ENCODE data around the gene TNFRSF19.

Gene TNFRSF19

GRCh38 chr13:23705583-23705982 lies 135.4 kb downstream of the TNFRSF19 start:
- H3K4me3 ChIP-seq (ENCODE audit: low read length) = no peak overlapping the region
- H3K9me3 ChIP-seq (ENCODE audit: control insufficient read depth, low read length) = no peaks in the 10 kb centered on the region
- H3K4me1 ChIP-seq (ENCODE audit: control insufficient read depth, insufficient read depth, low read length) = peaks cover 3% of the 10 kb centered on the region
- H3K36me3 ChIP-seq (ENCODE audit: control insufficient read depth, insufficient read depth, low read length) = no peaks in the 10 kb centered on the region
- no peak overlapping the region for H3K9ac ChIP-seq (ENCODE audit: low read length)
- H3K27me3 ChIP-seq (ENCODE audit: control insufficient read depth, insufficient read depth, low read length) = no peaks in the 10 kb centered on the region

DNA sequence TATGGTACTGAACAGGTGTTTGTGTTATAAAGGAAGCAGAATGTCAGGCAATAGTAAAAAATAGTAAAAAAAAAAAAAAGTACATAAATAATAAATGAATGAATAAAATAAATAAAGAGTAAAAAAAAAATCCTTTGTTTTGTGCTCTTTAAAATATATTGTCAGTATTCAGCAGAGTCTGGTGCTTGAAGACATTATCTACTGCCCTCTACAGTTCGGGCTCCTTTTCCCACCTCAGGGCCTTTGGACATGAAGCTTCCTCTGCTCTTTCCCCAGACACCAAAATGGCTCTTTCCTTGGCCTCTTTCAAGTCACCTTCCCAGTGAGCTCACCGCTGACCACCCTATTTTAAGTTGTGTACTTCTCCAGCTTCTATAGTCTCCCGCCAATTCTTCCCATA lies 137.5 kb downstream of the TNFRSF19 start:
- Histone ChIP-seq H3K9ac (ENCODE audit: low read length) (no peak overlapping the region), H3K36me3 (ENCODE audit: control insufficient read depth, insufficient read depth, low read length) (no peaks in the 10 kb centered on the region), H3K4me1 (ENCODE audit: control insufficient read depth, insufficient read depth, low read length) (no peaks in the 10 kb centered on the region), H3K4me3 (ENCODE audit: low read length) (no peak overlapping the region), H3K9me3 (ENCODE audit: control insufficient read depth, low read length) (no peaks in the 10 kb centered on the region), H3K27me3 (ENCODE audit: control insufficient read depth, insufficient read depth, low read length) (no peaks in the 10 kb centered on the region)

- no peaks in the 10 kb centered on the region for H3K27me3 ChIP-seq (ENCODE audit: control insufficient read depth, insufficient read depth, low read length)
- no peak overlapping the region for H3K4me3 ChIP-seq (ENCODE audit: low read length)
- no peaks in the 10 kb centered on the region for H3K9me3 ChIP-seq (ENCODE audit: control insufficient read depth, low read length)
- H3K4me1 ChIP-seq (ENCODE audit: control insufficient read depth, insufficient read depth, low read length) = no peaks in the 10 kb centered on the region
- H3K9ac ChIP-seq (ENCODE audit: low read length) = no peak overlapping the region
- no peaks in the 10 kb centered on the region for H3K36me3 ChIP-seq (ENCODE audit: control insufficient read depth, insufficient read depth, low read length)
Measured at GRCh38 chr13:23709536-23709935, 139.3 kb downstream of the TNFRSF19 start.

DNA sequence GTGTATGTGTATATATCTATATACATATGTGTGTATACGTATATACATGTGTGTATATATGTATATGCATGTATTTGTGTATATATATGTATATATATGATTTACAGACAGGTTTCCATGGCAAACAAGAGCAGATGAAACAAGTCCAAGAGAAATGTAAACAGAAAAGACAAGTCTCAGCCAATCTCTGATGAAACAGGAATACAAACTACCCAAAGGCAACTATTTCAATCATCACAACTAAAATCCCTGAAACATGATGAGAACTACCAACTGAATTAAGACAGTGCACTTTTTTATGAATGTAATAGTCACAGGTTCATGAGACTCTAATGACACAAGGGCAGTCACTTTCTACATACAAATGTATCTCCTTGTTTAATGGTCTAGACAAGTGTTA lies 140.2 kb downstream of the TNFRSF19 start:
- no peaks in the 10 kb centered on the region for H3K36me3 ChIP-seq (ENCODE audit: control insufficient read depth, insufficient read depth, low read length)
- no peaks in the 10 kb centered on the region for H3K4me1 ChIP-seq (ENCODE audit: control insufficient read depth, insufficient read depth, low read length)
- H3K4me3 ChIP-seq (ENCODE audit: low read length) = no peak overlapping the region
- no peaks in the 10 kb centered on the region for H3K9me3 ChIP-seq (ENCODE audit: control insufficient read depth, low read length)
- no peak overlapping the region for H3K9ac ChIP-seq (ENCODE audit: low read length)
- H3K27me3 ChIP-seq (ENCODE audit: control insufficient read depth, insufficient read depth, low read length) = no peaks in the 10 kb centered on the region

- Histone ChIP-seq H3K9me3 (ENCODE audit: control insufficient read depth, low read length) (no peaks in the 10 kb centered on the region), H3K36me3 (ENCODE audit: control insufficient read depth, insufficient read depth, low read length) (no peaks in the 10 kb centered on the region), H3K9ac (ENCODE audit: low read length) (no peak overlapping the region)
Measured at GRCh38 chr13:23711355-23711754, 141.1 kb downstream of the TNFRSF19 start.

DNA sequence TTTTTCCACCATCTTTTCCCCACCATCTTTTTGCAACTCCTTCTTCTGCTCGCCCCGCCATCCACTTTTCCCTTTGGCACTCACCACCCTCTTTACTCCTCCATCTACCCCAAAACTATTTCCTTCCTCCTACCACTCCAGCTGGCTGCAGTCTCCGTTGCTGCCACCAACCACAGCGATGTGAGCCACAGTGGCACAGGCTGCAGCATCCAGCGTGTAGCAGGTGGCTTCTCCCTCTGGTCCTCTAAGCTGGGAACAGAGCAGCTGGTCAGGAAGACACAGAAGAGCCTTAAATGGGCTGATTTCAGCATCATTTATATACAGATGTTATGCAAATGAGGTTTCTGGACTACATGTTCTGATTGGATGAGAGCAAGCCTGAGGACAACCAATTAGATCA lies 144.5 kb downstream of the TNFRSF19 start:
- H3K4me1 ChIP-seq (ENCODE audit: control insufficient read depth, insufficient read depth, low read length) = no peaks in the 10 kb centered on the region
- no peaks in the 10 kb centered on the region for H3K27me3 ChIP-seq (ENCODE audit: control insufficient read depth, insufficient read depth, low read length)
- H3K9me3 ChIP-seq (ENCODE audit: control insufficient read depth, low read length) = no peaks in the 10 kb centered on the region
- H3K36me3 ChIP-seq (ENCODE audit: control insufficient read depth, insufficient read depth, low read length) = no peaks in the 10 kb centered on the region
- no peak overlapping the region for H3K9ac ChIP-seq (ENCODE audit: low read length)
- H3K4me3 ChIP-seq (ENCODE audit: low read length) = no peak overlapping the region

More at GRCh38 chr13:23711355-23711754, 141.1 kb downstream of the TNFRSF19 start:
- no peak overlapping the region for H3K4me3 ChIP-seq (ENCODE audit: low read length)
- no peaks in the 10 kb centered on the region for H3K27me3 ChIP-seq (ENCODE audit: control insufficient read depth, insufficient read depth, low read length)
- no peaks in the 10 kb centered on the region for H3K4me1 ChIP-seq (ENCODE audit: control insufficient read depth, insufficient read depth, low read length)

DNA sequence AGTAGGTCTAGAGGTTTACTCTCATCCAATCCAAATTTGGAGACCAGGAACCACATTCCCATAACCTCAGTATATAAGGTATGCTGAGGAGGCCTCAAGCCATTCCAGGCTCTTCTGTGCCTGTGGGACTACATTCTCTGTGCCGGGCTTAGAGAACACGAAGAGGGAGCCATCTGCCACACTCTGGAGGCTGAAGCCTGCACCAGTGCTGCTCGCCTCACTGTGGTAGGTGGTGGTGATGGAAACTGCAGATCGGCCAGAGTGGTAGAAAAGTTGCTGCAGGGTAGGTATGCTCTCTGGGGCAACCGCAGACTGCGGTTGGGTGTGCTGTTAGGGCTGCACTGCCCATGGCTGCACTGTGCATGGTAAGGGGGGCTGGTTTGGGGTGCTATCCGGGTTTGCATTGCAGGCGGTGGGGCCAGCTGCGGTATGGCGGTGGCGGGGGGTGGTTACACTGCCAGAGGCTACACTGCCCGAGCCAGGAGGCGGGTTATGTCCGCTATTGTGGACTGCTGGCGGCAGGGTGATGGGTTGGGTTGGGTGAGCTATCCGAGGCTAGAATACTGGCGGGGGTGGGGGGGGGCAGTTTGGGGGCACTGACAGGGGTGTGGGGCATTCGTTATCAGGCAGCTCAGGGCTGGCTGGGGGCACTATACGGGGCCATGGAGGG lies 145.0 kb downstream of the TNFRSF19 start:
- no peaks in the 10 kb centered on the region for H3K27me3 ChIP-seq (ENCODE audit: control insufficient read depth, insufficient read depth, low read length)
- no peak overlapping the region for H3K4me3 ChIP-seq (ENCODE audit: low read length)
- no peaks in the 10 kb centered on the region for H3K4me1 ChIP-seq (ENCODE audit: control insufficient read depth, insufficient read depth, low read length)
- no peaks in the 10 kb centered on the region for H3K36me3 ChIP-seq (ENCODE audit: control insufficient read depth, insufficient read depth, low read length)
- H3K9ac ChIP-seq (ENCODE audit: low read length) = no peak overlapping the region
- H3K9me3 ChIP-seq (ENCODE audit: control insufficient read depth, low read length) = no peaks in the 10 kb centered on the region

DNA sequence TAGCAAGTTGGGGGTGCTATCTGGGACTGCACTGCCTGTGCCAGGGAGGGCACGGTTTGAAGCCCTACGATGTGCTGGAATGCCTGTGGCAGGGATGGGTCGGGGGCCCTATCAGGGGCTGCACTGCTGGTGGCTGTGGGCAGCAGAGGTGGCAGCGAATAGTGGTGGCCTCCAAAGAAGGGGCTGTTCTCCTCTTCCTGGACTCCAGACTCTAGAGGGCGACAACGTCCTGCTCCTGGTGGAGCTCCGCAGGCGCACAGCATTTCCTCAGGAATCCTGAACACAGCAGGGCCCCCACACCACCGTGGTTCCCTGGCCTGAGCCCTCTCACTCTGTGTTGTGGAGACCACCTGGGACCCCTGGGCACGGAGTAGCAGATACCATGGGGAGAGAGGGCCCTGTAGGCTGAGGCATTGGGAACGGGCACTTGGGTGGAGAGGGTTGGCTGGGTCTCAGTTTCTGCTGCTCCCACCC lies 145.6 kb downstream of the TNFRSF19 start:
- Histone ChIP-seq H3K9me3 (ENCODE audit: control insufficient read depth, low read length) (no peaks in the 10 kb centered on the region), H3K4me3 (ENCODE audit: low read length) (no peak overlapping the region), H3K9ac (ENCODE audit: low read length) (no peak overlapping the region), H3K27me3 (ENCODE audit: control insufficient read depth, insufficient read depth, low read length) (no peaks in the 10 kb centered on the region), H3K36me3 (ENCODE audit: control insufficient read depth, insufficient read depth, low read length) (no peaks in the 10 kb centered on the region), H3K4me1 (ENCODE audit: control insufficient read depth, insufficient read depth, low read length) (no peaks in the 10 kb centered on the region)

DNA sequence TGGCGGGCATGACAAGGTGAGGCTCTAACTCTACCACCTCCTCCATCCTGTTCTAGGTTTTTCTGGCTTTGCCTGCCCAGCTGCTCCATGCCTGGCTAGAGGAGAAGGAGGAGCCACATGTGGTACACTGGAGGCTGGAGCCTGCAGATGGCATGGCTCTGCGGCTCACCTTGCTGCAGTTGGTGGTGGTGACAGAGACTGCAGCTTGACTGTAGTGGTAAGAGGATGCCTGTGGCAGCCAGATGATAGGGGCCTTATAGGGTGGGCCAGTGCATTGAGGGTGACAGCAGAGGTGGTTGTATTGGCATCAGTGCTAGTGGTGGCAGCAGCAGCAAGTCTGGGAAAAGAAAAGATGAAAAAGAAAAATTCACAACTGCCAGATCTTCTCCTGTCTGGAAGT lies 146.2 kb downstream of the TNFRSF19 start:
- Histone ChIP-seq H3K4me3 (ENCODE audit: low read length) (no peak overlapping the region), H3K36me3 (ENCODE audit: control insufficient read depth, insufficient read depth, low read length) (no peaks in the 10 kb centered on the region), H3K27me3 (ENCODE audit: control insufficient read depth, insufficient read depth, low read length) (no peaks in the 10 kb centered on the region), H3K4me1 (ENCODE audit: control insufficient read depth, insufficient read depth, low read length) (no peaks in the 10 kb centered on the region), H3K9me3 (ENCODE audit: control insufficient read depth, low read length) (no peaks in the 10 kb centered on the region), H3K9ac (ENCODE audit: low read length) (no peak overlapping the region)

DNA sequence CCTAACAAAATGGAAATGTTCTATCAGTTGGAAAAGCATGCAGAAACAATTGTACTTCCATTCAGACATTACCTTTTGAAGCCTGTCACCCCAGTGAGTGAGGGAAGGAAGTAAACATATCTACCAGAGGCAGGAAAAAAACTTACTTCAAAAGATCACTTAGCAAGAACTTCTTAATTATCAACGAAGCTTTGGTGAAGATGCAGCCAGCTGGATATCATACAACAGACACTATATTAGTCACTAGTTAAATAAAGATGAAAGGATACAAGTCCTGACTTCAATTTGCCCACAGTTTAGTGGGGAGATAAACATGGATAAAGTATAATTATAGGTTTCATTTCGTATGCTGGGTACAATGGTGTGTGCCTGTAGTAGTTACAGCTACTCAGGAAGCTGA lies 148.8 kb downstream of the TNFRSF19 start:
- H3K4me1 ChIP-seq (ENCODE audit: control insufficient read depth, insufficient read depth, low read length) = no peaks in the 10 kb centered on the region
- H3K4me3 ChIP-seq (ENCODE audit: low read length) = no peak overlapping the region
- no peaks in the 10 kb centered on the region for H3K9me3 ChIP-seq (ENCODE audit: control insufficient read depth, low read length)
- H3K36me3 ChIP-seq (ENCODE audit: control insufficient read depth, insufficient read depth, low read length) = no peaks in the 10 kb centered on the region
- H3K9ac ChIP-seq (ENCODE audit: low read length) = no peak overlapping the region
- H3K27me3 ChIP-seq (ENCODE audit: control insufficient read depth, insufficient read depth, low read length) = no peaks in the 10 kb centered on the region

- no peaks in the 10 kb centered on the region for H3K27me3 ChIP-seq (ENCODE audit: control insufficient read depth, insufficient read depth, low read length)
- H3K9ac ChIP-seq (ENCODE audit: low read length) = no peak overlapping the region
- H3K4me1 ChIP-seq (ENCODE audit: control insufficient read depth, insufficient read depth, low read length) = no peaks in the 10 kb centered on the region
- H3K36me3 ChIP-seq (ENCODE audit: control insufficient read depth, insufficient read depth, low read length) = no peaks in the 10 kb centered on the region
- H3K4me3 ChIP-seq (ENCODE audit: low read length) = no peak overlapping the region
- no peaks in the 10 kb centered on the region for H3K9me3 ChIP-seq (ENCODE audit: control insufficient read depth, low read length)
Measured at GRCh38 chr13:23722726-23723453, 152.7 kb downstream of the TNFRSF19 start.

DNA sequence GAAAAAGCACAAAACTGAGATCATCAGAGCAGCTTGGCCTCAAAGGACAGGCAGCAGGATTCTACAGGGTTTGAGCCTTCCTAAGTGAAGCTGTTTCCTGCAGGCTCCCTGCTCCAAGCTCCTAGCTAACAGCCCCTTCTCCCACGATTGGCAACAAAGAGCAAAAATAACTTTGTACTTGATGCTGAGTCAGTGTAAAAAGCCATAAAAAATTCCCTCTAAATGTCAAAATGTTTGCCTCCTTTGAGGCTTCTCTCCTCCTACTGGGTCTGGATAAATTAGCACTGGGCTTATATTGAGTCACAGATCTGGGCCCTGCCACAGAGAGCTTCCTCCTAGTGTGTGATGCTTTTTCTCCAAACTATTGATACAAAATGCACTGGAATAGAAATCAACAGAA lies 153.3 kb downstream of the TNFRSF19 start:
- no peaks in the 10 kb centered on the region for H3K27me3 ChIP-seq (ENCODE audit: control insufficient read depth, insufficient read depth, low read length)
- no peaks in the 10 kb centered on the region for H3K36me3 ChIP-seq (ENCODE audit: control insufficient read depth, insufficient read depth, low read length)
- H3K9ac ChIP-seq (ENCODE audit: low read length) = no peak overlapping the region
- H3K4me3 ChIP-seq (ENCODE audit: low read length) = no peak overlapping the region
- no peaks in the 10 kb centered on the region for H3K9me3 ChIP-seq (ENCODE audit: control insufficient read depth, low read length)
- no peaks in the 10 kb centered on the region for H3K4me1 ChIP-seq (ENCODE audit: control insufficient read depth, insufficient read depth, low read length)

Measured in mucosa of stomach (tissue), 1 donor.